Calu3 (cell line): ENCODE results near the gene KIF16B. TPM values are rescaled to one million over a fixed set of nuclear protein-coding genes. Genes with fewer than 3 reads are reported as not detected.

ENCODE experiments used
- BruUV-seq: library from RNA; stranded (reverse); fragments of 400-500 nt; replicated peaks from 2 replicates; lab custom pipeline; 2021; lab: Mats Ljungman, UMichigan
- CTCF ChIA-PET: fragments of 300-600 bp; sonication (Branson Sonifier 250); formaldehyde crosslinking; loops from one replicate; lab custom pipeline; 2022; ENCODE audit warnings: antibody characterized with exemption; lab: Charles Lee
- DNase-seq: peaks from one replicate; pipeline ENCODE4 v3.0.0; 2022
- H3K27ac Mint-ChIP-seq: one replicate; pipeline ENCODE4 v1.8.0; 2022; ENCODE audit warnings: mixed read lengths; ENCODE audit not compliant: unreplicated experiment
- H3K27me3 Mint-ChIP-seq: one replicate; pipeline ENCODE4 v1.8.0; 2022; ENCODE audit warnings: mixed read lengths; ENCODE audit not compliant: unreplicated experiment
- H3K36me3 Mint-ChIP-seq: one replicate; pipeline ENCODE4 v1.8.0; 2022; ENCODE audit warnings: mild to moderate bottlenecking, moderate library complexity, mixed read lengths; ENCODE audit not compliant: insufficient read depth, unreplicated experiment
- H3K4me1 Mint-ChIP-seq: one replicate; pipeline ENCODE4 v1.8.0; 2022; ENCODE audit warnings: mild to moderate bottlenecking, low read depth, mixed read lengths; ENCODE audit not compliant: unreplicated experiment
- H3K4me3 Mint-ChIP-seq: one replicate; pipeline ENCODE4 v1.8.0; 2022; ENCODE audit warnings: mild to moderate bottlenecking, low read depth, moderate library complexity, mixed read lengths; ENCODE audit not compliant: unreplicated experiment
- H3K9me3 Mint-ChIP-seq: one replicate; pipeline ENCODE4 v1.8.0; 2022; ENCODE audit warnings: low read depth, mixed read lengths; ENCODE audit not compliant: unreplicated experiment
- CTCF ChIP-seq: fragments of 200-600 bp; IDR thresholded peaks from one replicate; pipeline ENCODE4 v1.8.0; 2022; ENCODE audit warnings: antibody characterized with exemption; ENCODE audit not compliant: unreplicated experiment
- intact Hi-C: fragments of 100-400 bp; cut with micrococcal nuclease; formaldehyde crosslinking; loops from one replicate; pipeline ENCODE4 v1.10.0; 2022; ENCODE audit not compliant: unreplicated experiment
- total RNA-seq: library from RNA; stranded (reverse); gene quantifications from 2 replicates; pipeline ENCODE4 v1.2.3, GENCODE V29; 2022

KIF16B gene
- total RNA-seq, 1 experiment from 2014 or later, result 4.3 TPM

DNA sequence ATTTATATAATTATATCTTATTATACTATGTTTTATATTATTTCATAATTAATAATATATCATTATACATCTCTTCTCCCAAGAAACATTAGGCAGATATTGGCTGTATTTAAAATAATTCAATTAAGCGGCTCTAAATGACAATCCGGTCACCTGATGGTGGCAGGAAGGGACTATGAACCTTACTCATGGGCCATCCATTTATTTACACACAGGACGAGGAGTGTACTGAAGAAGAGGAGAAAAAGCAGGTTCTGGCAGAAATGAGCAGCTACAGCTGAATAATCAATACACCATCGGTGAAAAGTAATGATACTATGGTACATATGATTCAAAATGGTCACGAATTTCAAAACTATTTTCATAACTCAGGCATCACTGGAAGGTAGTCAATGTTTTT is 277.7 kb downstream of the KIF16B start:
- H3K4me1 Mint-ChIP-seq, result no peaks in the 10 kb centered on the region
- no peaks in the 10 kb centered on the region for H3K9me3 Mint-ChIP-seq
- no peak overlapping the region for H3K27ac Mint-ChIP-seq
- DNase-seq, result no peak
- no peaks in the 10 kb centered on the region for H3K36me3 Mint-ChIP-seq
- no TSS peak for BruUV-seq
- intact Hi-C loops, result no loop called here
- H3K4me3 Mint-ChIP-seq, result no peak overlapping the region
- TF ChIP-seq CTCF, result no peak
- H3K27me3 Mint-ChIP-seq, result no peaks in the 10 kb centered on the region
- CTCF ChIA-PET, result no interaction called here

DNA sequence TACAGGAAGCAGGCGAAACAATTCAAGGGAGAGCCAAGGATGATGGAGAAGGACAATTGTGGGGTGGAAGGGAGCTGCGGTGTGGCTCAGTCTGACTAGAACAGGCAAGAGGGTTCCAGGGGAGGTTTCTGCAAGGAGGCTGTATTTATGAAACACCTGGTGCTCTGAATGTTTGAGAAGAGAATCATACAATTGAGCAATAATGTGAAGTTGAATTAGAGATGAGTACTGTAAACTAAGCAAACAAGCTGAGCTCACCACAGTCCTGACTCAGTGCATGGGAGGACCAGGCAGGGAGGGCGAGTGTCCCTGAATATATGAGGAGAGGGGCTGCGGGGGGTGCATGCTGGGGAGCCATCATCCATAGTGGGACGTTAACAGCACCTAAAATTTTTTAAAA is 279.7 kb downstream of the KIF16B start:
- Mint-ChIP-seq H3K27me3 (no peaks in the 10 kb centered on the region), H3K4me1 (no peaks in the 10 kb centered on the region), H3K4me3 (no peak overlapping the region), H3K36me3 (no peaks in the 10 kb centered on the region), H3K9me3 (no peaks in the 10 kb centered on the region), H3K27ac (no peak overlapping the region)
- no peak for DNase-seq
- TF ChIP-seq CTCF, result no peak
- CTCF ChIA-PET, result no interaction called here
- intact Hi-C loops, result no loop called here
- BruUV-seq, result no TSS peak

DNA sequence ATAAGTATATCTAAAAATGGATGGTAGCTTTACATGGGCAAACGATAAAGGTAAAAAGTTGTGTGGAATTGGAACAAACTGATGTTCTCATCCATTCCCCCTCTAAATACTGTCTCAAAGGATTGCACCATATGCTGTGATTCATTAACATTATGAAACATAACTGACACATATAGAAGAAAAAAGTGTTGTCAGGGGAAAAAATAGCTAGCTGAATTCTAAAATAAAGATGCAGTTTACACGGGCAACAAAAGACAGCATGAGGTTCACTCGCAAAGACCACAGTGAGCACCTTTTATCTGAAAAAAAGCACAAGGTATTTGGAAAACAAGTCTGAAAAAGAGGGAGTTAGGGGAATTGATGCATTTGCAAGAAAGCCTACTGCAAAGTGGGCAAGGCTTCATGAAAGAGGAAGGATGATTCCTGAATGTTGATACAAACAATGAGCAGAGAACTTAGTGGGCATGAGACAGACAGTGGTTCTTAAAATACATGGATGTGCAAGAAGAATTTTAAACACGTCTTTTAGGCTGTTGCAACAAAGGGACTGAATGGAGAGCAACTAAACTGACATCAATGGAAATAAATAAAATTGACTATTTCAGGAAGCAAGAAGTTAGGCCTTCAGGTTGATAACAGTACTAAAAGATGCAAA is 280.9 kb downstream of the KIF16B start:
- intact Hi-C loops, result no loop called here
- Mint-ChIP-seq H3K27ac (no peak overlapping the region), H3K4me3 (no peak overlapping the region), H3K4me1 (no peaks in the 10 kb centered on the region), H3K9me3 (no peaks in the 10 kb centered on the region), H3K27me3 (no peaks in the 10 kb centered on the region), H3K36me3 (no peaks in the 10 kb centered on the region)
- BruUV-seq, result no TSS peak
- DNase-seq, result no peak
- TF ChIP-seq CTCF, result no peak
- CTCF ChIA-PET, result no interaction called here

GRCh38 chr20:16290358-16290757 is 282.9 kb downstream of the KIF16B start:
- no peaks in the 10 kb centered on the region for H3K9me3 Mint-ChIP-seq
- no peaks in the 10 kb centered on the region for H3K36me3 Mint-ChIP-seq
- H3K4me1 Mint-ChIP-seq, result no peaks in the 10 kb centered on the region
- no peak for TF ChIP-seq CTCF
- CTCF ChIA-PET, result interaction anchor here (0.6 kb wide), 1 partner anchor 85 kb away, joined by 3 read pairs; no protein-coding TSS in a partner anchor
- H3K27ac Mint-ChIP-seq, result no peak overlapping the region
- H3K4me3 Mint-ChIP-seq, result no peak overlapping the region
- no TSS peak for BruUV-seq
- DNase-seq, result no peak
- no peaks in the 10 kb centered on the region for H3K27me3 Mint-ChIP-seq
- intact Hi-C loops, result no loop called here
